HG03280 (cell line): Measurements from ENCODE around the gene MAFF.
A peak's percentile ranks its signal among the peaks of the same experiment; 100 is the strongest.

Experiments used
- ATAC-seq: cut with Tn5 transposase; IDR thresholded peaks from one replicate; pipeline ENCODE4 v1.9.1; 2021; ENCODE audit warnings: mild to moderate bottlenecking, moderate library complexity; ENCODE audit not compliant: unreplicated experiment

Gene MAFF

DNA sequence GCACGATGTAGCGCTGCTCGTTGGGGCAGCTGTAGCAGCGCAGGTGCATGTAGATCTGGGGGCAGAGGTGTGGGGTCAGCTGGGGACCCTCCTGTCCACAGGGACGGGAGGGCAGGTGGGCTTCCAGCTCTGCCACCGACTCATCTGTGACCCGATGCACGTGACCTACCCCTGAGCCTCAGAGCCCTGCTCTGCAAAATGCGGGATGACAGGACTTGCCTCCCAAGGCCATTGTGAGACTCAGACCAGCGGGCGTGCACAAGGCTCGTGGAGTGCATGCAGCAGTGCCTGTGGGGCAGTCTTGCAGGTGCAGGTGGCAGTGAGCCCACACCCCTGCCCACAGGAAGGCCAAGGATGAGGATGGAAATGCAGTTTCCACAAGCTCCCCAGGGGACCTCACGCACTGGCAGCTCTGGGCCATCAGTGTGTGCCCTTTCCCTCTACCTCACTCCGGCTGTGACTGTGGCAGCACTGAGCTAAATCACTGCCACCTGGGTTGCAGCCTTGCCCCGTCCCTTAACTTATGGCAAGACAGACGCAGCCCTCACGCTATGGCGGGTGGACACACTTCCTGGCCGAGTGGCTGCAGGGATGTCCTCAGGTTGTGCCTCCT, 44.4 kb downstream of the MAFF start:
- no peak for ATAC-seq

DNA sequence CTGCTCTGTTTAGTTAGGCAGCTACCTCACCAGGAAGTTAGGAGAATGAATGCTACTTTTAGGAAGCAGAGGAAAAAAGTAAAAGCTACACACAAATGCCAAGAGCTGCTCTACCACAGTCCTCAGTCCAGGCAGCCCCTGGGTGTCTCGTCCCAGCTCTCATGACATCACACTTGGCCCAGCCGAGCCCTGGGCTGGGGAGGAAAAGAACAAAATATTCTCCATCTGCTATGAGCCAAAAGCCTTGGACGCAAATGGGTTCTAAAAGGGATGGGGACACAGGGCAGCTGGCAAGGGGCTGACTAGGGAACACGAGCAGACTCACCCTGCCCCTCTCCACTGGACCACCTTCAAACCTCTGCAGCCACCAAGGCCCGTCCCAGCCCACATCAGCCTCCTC, 44.9 kb downstream of the MAFF start:
- no peak for ATAC-seq

DNA sequence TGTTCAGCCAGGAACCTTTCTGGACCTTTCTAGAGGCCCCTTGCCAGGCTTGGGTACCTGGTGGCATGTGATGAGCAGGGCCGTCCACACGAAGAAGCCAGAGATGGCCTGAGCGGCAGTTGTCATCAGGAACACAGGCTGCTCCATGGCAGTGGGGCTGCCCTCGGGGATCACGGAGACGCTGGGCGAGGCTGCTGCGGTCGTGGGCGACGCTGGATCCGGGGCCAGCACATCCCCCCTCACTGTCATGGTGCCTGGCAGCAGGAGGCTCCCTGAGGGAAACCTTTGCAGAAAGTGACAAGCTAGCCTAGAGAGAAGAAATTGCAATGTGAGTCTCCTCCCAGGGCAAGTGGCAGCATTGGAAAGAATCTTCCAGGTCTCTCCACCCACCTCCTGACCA, 45.9 kb downstream of the MAFF start:
- no peak for ATAC-seq

DNA sequence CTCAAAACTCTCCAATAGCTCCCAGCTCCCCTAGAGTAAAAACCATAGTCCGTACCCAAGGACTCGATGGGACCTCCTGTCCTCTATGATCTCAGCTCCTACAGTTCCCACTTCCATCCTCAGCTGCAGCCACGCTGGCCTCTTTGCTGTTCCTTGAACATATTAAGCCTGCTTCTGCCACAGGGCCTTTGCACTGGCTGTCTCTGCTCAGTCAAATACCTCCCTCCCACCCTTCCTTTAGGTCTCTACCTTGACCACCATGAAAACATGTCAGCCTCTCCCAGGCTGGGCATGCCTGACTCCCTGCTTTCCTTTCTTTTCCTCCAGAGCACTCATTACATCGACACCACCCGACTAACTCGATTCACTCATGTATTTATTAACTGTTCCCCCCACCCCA, 46.5 kb downstream of the MAFF start:
- no peak for ATAC-seq

DNA sequence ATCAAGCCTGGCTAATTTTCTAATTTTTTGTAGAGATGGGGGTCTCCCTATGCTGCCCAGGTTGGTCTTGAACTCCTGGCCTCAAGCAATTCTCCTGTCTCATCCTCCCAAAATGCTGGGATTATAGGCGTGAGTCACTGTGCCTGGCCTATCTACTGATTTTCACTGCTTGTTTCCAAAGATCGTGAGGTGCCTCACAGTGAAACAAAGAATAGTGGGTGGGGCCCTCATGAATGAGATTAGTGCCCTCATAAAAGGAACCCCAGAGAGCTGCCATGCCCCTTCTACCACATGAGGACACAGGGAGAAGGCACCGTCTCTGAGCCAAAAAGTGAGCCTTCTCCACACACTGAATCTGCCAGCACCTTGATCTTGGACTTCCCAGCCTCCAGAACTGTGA, 47.5 kb downstream of the MAFF start:
- no peak for ATAC-seq

DNA sequence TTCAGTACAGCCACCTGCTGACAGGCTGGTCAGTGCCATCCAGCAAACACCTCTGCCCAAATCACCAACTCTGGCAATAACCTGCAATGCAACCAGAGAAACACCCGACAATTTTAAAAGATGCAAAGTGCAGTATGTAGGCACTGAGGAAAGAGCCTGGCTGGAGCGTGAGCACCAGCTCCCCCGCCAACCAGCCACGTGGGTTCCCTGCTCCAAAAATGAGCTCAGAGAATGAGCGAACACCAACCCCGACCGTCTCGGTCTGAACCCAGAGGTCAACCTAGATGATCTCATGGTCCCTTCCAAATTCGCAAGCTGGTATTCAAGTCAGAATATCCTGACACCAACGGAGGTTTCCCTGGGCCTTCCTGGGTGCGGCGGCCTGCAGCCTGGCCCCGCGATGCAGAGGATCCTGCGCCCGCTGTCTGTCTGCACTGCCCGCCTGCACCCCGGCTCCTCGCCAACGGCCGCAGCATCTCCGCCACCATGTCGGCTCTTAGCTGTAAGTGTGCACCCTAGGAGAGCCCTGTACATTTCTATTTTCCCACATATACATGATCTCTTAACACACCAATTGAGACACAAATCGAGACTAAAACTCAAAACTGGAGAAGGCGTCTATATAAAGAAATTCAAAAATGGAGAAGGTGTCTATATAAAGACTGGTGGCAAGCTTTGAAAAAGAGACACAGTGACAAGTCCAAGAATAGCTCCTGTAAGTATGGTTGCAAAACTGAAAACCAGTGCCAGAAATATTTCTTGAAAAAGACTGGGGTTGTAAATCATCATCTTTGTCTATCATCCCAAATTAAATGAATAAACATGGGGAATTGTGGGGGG, 48.2 kb downstream of the MAFF start:
- no peak for ATAC-seq

DNA sequence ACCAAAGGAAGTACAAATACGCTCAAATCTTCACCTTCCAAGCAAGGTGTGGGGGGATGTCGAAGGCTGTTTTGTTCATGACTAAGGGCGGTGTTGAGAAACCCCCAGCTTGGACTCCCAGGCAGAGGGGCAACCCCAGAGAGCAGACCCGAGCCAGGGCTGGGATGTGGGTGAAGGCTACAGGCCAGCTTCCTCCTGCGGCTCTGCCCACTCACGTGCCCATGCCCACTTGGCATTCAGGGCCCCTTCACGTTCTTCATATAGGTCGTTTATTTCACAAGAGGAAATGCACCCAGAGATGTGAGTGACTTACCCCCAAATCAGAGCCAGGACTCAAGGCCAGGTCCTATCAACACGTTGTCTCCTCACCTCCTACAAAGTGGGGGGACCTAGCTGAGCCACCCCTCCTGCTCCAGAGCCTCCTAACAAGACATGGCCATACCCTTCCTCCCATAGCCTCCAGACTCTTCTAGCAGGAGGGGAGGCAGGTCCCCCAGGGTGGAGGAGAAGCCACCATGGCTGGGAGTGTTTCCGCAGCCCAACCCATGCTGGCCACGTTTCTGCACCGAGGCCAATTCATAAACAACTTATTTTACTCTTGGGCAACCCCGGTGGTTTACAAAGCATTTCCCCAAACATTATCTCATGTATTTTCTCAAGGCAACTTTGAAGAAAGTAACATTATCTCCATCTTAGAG, 49.0 kb downstream of the MAFF start:
- ATAC-seq, result no peak

DNA sequence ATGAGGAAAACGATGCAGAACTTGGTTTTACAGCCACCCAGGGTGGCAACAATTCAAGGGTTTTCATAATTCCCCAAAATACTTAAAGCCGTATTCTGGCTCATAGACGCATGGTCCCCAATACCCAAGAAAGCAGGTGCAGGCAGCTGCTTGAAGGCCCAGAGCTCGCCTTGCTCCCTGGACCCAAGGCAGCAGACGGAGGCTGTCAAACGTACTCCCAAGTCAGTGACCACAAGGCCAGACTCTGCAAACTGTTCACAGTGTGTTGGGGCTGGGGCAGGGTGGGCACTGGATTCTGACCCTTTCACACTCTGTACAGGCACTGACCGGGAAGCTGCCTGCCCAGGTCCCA, 49.5 kb downstream of the MAFF start:
- ATAC-seq, result no peak

DNA sequence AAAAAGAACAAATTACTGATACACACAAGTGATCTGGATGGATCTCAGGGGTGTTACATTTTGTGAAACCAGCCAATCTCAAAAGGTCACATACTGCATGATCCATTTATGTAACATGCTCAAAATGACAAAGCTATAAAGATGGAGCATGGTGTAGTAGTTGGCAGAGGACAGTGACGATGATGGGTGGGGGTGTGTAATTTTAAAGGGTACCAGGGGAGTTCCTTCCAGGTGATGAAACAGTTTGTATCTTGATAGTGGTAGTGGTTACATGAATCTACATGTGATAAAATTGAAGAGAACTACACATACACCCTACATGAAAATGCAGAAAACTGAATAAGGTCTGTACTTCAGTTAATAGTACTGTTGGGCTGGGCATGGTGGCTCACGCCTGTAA, 53.9 kb downstream of the MAFF start:
- ATAC-seq, result no peak

DNA sequence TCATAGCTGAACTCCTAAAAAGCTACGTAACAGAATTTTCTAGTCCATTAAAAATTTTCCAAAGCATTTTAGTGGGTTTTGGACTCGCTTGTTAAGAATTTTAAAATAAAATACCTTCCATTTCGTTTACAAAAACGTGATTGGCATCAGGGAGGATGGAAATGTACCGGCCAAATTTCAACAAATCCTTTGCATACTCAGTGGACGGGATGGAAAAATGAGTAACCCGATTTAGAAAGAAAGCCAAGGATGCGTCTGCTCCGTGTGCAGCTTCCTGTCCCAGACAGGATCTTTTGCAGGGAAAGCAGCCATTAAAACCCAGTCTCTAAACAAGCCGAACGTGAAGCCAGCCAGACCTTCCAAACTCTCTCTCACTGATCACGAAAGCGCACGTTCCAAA, 55.4 kb downstream of the MAFF start:
- ATAC-seq, result no peak

DNA sequence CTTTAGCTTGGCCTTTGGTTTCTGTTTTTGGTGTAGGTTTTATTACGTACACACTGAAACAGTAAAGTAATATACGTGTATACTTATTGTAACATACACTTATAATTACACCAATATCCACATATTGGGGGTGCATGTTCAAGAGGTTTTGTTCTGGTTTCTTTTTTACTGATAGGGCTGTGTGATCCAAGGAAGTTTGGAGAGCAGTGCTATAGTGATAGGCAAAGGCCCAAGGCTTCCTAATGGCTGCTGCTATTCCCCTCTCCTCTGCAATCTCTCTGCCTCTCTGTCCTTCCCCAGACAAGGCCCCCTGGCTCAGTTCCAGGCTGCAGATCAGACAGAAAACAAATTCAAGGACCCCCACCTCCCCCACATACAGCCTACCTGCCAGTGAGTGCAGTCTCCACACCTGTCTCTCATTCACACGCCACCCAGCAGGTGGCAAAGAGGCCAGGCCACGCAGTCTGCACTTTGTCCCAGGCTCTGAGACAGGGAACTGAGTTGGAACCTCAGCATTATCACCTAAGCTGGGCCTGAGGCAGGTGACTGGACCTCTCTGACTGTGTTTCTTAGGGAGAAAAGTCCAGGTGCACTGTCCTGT, 56.0 kb downstream of the MAFF start:
- no peak for ATAC-seq

DNA sequence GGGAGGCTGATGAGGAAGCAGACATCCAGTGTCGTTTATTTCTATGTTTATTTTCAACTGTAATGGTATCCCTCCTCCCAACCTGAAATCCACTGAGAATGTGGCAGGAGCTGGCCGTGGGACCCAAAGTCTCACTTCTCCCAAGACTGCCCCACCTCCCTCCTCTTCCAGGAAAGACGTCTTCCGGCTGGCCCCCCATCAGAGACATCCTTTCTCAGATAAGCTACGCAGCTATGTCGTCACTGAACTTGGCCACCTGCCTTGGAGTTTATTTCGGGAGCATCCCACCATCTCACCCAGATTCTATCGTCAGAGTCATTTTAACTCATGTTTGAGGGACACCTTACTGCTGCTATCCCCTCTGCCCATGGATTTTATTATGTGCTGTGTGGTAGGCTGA, 57.1 kb downstream of the MAFF start:
- ATAC-seq, result no peak

DNA sequence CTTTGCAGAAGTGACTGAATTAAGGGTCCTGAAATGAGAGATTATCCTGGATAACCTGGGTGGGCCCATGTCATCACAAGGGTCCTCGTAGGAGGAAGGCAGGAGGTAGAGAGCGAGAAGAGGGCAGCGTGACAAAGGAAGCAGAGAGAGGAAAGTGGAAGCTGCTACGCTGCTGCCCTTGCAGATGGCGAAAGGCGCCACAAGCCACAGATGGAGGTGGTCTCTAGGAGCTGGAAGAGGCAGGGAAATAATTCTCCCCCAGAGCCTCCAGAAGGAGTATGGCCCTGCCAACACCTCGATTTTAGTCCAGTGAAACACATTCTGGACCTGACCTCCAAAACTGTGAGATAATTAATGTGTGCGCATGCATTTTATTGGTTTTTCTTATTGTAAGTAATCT, 57.6 kb downstream of the MAFF start:
- no peak for ATAC-seq

DNA sequence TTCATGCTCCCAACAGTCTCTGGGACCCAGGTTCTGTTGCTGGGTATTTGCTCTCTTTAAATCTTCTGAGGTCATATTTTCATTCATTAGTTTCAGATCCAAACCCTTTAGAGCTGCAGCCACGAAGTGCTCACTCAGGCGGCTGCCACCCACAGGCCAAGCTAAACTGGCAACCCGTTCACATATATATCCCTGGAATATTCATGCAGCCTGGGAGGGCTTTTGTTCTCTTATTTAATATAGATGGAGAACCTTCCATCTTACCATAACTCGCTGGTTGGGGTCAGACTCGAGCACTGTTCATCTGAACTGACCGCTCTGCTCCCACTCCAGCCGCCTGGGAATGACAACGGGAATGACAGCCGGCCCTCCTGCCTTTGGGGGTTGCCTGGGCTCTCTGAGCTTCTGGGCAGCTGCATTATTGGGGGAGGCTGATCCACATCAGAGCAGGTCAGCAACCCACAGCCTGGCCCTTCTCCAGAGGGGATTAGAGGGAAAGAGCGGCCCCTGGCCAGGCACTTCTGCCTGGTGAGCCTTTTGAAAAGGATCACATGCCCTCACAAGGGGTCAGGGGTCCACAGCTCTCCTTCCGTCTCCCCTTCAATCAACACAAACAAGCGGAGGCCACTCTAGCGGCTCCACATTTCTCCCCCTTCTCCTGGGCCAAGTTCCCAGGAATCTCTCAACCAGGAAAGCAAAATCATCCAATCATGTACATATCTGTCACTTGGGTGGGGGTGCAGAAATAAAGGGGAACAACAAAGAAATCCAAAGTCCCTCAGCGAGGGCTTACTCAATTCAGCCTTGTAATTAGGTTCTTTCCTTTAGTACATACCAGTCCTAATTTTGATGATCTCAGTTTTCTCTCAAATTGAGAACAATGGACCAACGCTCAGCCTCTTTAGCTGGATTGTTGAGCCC, 59.2 kb downstream of the MAFF start:
- ATAC-seq, result peak; percentile 19

DNA sequence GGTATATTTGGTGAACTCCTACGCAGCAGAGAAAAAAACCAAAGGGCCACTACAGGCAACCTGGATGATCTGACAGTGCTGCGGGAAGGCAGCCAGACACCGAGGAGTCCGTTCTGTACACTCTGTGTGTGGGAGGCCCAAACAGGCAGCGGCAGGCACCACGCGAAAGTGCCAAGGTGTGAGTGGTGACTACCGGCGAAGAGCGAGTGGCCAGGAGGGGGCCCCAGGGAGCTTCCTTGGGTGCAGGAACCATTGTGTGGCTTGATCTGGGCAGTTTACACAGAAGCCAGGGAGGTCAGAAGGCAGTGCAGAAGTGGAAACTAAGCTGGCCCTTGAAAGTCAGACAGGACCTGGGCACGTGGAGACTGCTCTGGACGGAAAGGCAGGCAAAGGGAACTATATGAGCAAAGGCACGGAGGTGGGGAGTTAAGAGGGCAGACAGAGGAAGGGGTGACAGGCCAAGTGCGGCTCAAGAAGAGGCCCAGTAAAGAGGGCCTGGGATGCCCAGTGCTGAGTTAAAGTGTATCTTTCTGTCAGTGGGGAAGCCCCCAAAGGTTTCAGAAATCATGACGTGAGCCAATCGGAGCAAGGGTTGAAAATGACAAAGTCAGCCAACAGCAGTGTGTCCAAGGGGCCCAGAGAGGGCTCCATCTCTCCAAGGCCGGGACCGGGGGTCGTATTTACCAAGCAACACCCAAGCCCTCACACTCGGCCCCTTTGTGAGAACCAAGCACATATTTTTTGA, 60.4 kb downstream of the MAFF start:
- ATAC-seq, result no peak

DNA sequence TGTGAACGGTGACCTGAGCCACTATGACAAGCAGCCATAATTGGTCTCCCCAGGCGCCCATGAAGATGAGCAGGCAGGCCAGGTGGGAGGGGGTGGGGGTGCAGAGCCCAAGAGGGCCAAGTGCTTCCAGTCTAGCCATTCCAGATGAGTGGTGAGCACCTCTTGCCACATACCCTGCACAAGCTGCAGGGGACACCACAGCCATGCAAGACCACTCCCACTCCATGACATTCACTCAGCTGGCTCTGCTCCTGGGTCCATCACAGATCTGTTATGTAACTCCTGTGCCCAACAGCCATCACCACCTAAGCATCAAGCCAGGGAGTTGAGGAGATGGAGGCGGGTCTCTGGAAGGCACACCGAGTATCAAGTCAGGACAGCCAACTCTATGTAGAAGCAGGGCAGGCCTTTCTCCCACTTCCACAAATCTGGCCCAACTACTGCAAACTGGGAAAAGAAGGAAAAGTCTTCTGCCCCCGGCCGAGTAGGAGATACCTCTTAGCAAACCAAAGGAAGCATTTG, 62.6 kb downstream of the MAFF start:
- ATAC-seq, result no peak
